ENCODE results near the gene B4GALNT1.
A peak's percentile ranks its signal among the peaks of the same experiment; 100 is the strongest.
"Not testable (repeated sequence)": the region's sequence is repeated elsewhere in the genome, so short reads cannot be mapped to it uniquely, and the experiment has no call there.

Gene B4GALNT1

GRCh38 chr12:57632958-57633840 lies at the start of gene B4GALNT1:
Gene B4GALNT1, minus strand, starts transcription at chr12:57633201. Its CDS starts 1,069 bp downstream, at chr12:57632132.
- DNase-seq: peak; percentile 88

GRCh38 chr12:57679697-57680096 lies 46.7 kb upstream of the B4GALNT1 start:
- no peak for DNase-seq

DNA sequence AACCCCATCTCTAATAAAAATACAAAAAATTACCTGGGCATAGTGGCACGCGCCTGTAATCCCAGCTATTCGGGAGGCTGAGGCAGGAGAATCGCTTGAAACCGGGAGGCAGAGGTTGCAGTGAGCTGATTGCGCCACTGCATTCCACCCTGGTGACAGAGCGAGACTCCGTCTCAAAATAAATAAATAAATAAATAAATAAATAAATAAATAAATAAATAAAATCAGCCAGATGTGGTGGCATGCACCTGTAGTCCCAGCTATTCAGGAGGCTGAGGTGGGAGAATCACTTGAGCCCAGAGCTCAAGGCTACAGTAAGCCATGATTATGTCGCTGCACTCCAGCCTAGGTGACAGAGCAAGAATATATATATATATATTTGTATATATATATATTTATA lies 44.9 kb upstream of the B4GALNT1 start:
- DNase-seq: not testable (repeated sequence)

DNA sequence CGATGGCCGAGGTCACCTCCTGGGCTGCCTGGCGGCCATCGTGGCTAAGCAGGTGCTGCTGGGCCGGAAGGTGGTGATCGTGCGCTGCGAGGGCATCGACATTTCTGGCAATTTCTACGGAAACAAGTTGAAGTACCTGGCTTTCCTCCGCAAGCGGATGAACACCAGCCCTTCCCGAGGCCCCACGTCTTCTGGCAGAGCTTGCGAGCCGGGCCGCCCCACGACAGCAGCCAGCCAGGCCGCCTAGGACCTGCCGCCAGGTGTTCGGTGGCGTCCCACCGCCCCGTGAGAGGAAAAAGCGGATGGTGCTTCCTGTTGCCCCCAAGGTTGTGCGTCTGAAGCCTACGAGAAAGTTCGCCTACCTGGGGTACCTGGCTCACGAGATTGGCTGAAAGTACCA lies 41.7 kb upstream of the B4GALNT1 start:
- no peak for DNase-seq

DNA sequence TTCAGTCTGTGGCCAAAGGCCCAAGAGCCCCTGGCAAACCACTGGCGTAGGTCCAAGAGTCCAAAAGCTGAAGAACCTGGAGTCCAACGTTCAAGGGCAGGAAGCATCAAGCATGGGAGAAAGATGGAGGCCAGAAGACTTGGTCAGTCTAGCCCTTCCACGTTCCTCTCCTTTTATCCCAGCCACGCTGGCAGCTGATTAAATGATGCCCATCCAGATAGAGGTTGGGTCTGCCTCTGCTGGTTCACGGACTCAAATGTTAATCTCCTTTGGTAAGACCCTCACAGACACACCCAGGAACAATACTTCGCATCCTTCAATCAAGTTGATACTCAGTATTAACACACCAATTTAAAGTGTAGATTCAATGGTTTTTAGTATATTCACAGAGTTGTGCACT lies 39.8 kb upstream of the B4GALNT1 start:
- no peak for DNase-seq

- DNase-seq: not testable (repeated sequence)
Measured at GRCh38 chr12:57671811-57672210, 38.8 kb upstream of the B4GALNT1 start.

GRCh38 chr12:57669691-57670090 lies 36.7 kb upstream of the B4GALNT1 start:
- DNase-seq: not testable (repeated sequence)

DNA sequence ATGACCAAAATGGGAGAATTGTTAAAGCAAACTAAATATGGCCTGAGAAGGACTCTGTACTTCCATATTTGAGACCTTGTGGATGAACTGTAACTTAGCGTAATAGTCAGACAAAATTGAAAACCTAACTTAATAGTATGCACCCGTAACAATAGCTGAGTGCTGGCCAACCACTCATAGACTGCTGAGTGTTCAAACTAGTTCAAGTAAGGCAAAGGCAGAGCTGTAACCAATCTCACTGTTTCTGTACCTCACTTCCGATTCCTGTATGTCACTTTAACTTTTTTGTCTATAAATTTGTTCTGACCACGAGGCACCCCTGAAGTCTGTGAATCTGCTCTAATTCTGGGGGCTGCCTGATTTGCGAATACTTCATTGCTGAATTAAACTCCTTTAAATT lies 33.9 kb upstream of the B4GALNT1 start:
- no peak for DNase-seq

DNA sequence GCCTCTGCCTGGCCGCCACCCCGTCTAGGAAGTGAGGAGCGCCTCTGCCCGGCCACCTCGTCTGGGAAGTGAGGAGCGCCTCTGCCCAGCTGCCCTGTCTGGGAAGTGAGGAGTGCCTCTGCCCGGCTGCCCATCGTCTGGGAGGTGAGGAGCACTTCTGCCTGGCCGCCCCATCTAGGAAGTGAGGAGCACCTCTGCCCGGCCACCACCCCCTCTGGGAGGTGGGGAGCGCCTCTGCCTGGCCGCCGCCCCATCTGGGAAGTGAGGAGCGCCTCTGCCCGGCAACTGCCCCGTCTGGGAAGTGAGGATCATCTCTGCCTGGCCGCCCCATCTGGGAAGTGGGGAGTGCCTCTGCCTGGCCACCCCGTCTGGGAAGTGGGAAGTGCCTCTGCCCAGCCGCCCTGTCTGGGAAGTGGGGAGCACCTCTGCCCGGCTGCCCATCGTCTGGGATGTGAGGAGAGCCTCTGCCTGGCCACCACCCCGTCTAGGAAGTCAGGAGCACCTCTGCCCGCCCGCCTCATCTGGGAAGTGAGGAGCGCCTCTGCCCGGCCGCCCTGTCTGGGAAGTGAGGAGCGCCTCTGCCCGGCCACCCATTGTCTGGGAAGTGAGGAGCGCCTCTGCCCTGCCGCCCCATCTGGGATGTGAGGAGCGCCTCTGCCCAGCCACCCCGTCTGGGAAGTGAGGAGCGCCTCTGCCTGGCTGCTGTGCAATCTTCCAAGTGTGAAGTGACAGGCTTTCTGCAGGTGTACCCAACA lies 32.2 kb upstream of the B4GALNT1 start:
- DNase-seq: not testable (repeated sequence)

GRCh38 chr12:57661376-57661775 lies 28.4 kb upstream of the B4GALNT1 start:
- no peak for DNase-seq

GRCh38 chr12:57658890-57659289 lies 25.9 kb upstream of the B4GALNT1 start:
- DNase-seq: no peak

- DNase-seq: peak; percentile 11
Measured at GRCh38 chr12:57657744-57658143, 24.7 kb upstream of the B4GALNT1 start.

DNA sequence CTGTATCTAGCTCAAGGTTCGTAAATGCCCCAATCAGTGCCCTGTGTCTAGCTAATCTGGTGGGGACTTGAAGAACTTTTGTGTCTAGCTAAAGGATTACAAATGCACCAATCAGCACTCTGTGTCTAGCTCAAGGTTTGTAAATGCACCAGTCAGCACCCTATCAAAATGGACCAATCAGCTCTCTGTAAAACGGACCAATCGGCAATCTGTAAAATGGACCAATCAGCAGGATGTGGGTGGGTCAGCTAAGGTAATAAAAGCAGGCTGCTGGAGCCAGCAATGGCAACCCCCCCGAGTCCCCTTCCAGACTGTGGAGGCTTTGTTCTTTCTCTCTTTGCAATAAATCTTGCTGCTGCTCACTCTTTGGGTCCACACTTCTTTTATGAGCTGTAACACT lies 23.4 kb upstream of the B4GALNT1 start:
- not testable (repeated sequence) for DNase-seq

- DNase-seq: no peak
Measured at GRCh38 chr12:57655541-57656240, 22.7 kb upstream of the B4GALNT1 start.

DNA sequence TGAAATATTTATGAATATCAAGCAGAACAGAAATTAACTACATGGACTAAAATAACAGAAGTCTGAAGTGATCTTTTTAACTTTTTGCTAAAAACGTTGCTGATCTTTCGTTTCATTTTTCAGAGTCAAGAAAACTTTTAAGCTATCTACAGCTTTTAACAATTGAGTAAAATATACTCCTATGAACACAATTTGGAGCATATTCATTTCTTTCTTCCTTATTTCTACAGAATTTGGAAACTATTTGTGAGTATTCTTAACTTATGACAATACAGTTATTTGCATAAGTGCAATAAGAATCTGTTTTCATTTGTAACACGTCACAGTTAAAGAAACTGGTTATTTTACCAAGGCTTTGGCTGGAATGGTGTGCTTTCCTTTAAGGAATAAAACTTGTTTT lies 21.0 kb upstream of the B4GALNT1 start:
- DNase-seq: no peak

DNA sequence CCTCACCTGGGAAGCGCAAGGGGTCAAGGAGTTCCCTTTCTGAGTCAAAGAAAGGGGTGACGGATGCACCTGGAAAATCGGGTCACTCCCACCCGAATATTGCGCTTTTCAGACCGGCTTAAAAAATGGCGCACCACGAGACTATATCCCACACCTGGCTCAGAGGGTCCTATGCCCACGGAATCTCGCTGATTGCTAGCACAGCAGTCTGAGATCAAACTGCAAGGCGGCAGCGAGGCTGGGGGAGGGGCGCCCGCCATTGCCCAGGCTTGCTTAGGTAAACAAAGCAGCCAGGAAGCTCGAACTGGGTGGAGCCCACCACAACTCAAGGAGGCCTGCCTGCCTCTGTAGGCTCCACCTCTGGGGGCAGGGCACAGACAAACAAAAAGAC lies 13.7 kb upstream of the B4GALNT1 start:
- not testable (repeated sequence) for DNase-seq

DNA sequence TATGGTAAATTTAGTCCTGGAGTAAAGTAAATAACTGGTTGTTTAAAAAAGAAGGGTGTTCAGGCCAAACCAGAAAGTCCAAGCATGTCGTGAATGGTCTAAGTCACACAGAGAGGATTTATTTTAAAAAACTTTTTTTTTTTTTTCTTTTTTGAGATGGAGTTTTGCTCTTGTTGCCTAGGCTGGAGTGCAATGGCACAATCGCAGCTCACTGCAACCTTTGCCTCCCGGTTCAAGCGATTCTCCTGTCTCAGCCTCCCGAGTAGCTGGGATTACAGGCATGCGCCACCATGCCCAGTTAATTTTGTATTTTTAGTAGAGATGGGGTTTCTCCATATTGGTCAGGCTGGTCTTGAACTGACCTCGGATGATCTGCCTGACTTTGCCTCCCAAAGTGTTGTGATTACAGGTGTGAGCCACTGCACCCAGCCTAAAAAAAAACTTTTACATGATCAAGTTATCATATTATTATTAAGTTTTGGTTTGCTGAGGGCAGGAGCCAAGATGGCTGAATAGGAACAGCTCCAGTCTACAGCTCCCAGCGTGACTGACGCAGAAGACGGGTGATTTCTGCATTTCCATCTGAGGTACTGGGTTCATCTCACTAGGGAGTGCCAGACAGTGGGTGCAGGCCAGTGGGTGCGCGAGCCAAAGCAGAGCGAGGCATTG lies 13.1 kb upstream of the B4GALNT1 start:
- DNase-seq: peak; percentile 47

GRCh38 chr12:57641699-57642442 lies 8.9 kb upstream of the B4GALNT1 start:
- no peak for DNase-seq

DNA sequence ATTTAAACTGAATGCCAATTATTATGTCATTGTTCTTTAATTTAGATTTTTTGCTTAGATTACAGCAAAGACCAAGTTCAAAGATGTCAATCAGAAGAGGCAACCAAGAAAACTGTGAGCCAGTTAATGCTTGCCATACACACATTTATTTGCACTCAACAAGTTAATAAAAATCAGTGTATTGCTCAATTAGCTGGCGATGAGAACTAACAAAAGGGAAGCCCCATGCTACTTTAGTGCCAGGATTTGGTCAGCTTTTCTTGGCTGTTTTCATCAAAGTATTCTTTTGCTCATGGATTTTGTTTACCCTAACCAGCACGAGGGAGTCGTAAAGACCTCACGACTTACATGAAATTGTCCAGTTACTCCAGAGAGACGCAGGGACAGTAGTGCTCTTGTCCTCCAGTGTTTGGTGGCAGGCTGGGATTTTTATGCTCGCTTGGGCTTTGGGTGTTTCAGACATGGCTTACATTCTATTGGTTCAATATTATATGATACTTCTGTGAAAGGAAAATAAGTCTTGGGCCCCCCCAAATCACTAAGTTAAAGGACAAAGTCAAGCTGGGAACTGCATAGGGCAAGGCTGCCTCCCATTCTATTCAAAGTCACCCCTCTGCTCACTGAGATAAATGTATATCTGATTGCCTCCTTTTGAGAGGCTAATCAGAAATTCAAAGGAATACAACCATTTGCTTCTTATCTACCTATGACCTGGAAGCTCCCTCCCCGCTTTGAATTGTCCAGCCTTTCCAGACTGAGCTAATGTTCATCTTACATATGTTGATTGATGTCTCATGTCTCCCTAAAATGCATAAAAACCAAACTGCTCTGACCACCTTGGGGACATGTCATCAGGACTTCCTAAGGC lies 7.4 kb upstream of the B4GALNT1 start:
- DNase-seq: no peak

- DNase-seq: no peak
Measured at GRCh38 chr12:57638096-57638495, 5.1 kb upstream of the B4GALNT1 start.

- DNase-seq: no peak
Measured at GRCh38 chr12:57637364-57637763, 4.4 kb upstream of the B4GALNT1 start.
